Endometrium (tissue), 2 donors: ENCODE results near the gene TFPT.

ENCODE experiments used
- FAIRE-seq: peaks from 2 replicates; lab custom pipeline; 2012; peaks lifted over from hg19 to GRCh38; lab: Jason Lieb, UNC
- donor health status: control.
- donor health status: control.

Gene TFPT

DNA sequence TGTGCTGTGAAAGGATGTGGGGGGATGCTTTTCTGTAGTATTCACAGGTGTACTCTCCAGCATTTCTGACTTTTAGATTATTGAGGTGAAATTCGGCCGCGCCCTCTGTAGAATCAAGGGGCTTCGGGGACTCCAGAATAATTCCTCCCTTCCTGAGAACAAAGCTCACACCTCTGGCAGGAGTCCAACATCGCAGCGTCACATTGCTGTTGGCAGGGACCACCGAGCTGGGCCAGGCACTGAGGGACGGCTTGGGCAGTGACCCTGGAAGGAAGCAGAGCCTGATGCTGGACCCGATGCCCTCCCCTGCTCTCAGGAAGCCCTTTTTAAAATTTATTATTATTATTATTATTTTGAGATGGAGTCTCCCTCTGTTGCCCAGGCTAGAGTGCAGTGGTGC is 40.6 kb downstream of the TFPT start:
- FAIRE-seq: no peak

GRCh38 chr19:54073829-54074228 is 41.6 kb downstream of the TFPT start:
- FAIRE-seq: no peak

DNA sequence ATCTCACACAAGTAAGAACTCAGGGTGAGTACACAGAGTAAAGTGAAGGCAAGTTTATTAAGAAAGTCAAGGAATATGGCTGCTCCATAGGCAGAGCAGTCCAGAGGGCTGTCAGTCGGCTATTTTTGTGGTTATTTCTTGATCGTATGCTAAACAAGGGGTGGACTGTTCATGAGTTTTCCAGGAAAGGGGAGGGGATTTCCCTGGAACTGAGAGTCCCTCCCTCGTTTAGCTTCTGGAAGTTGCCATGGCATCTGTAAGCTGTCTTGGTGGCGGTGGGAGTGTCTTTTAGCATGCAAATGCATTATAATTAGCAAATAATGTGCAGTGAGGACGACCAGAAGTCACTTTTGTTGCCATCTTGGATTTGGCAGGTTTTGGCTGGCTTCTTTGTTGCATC is 46.0 kb downstream of the TFPT start:
- FAIRE-seq: no peak

DNA sequence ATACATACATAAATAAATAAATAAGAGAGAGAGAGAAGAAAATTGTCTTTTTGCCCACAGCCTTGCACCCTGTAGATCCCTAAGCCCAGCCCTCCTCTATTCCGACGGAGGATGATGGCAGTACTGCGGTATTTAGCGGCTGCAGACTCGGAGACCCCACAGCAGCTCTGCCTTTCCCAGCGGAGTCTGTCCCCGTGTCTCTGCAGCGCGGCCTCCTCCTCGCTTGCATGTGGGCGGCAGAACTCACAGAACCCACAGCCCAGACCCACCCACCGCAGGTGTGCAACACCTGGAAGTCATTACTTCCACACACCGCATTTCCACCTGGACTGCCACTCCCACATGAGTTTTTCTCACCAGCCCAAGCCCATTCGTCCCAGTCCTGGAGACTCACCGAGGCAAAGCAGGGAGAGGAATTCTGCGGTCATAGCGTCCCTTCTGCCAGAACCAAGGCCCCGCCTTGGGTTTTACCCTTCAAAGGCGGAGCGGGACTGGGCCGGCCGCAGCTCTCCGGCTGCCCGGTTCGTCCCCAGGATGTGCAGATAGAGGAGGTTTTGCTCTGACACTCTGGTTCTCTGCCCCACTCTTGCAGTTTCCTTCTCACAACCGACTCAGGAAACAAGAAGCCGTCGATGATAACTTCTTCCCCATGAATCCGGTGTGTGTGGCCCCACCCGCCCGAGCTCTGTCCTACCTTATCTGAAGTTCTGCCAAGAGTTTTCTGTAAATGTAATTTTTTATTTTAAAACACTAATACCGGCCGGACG is 51.9 kb downstream of the TFPT start, which contains the start of gene VSTM1:
Gene VSTM1, minus strand, starts transcription at position 548 of the 767 bp plus-strand sequence. Its CDS starts 120 bp downstream, at position 428.
- no peak for FAIRE-seq

GRCh38 chr19:54062643-54063042 is 52.8 kb downstream of the TFPT start:
- no peak for FAIRE-seq
